ENCODE data around the gene CTDP1.

The CTDP1 gene

GRCh38 chr18:79634593-79635426 is 44.8 kb upstream of the CTDP1 start:
- Histone ChIP-seq H3K4me3 (ENCODE audit: low read depth, low read length, poor library complexity, severe bottlenecking) (no peak overlapping the region), H3K9ac (ENCODE audit: low read length) (no peak overlapping the region), H3K27me3 (ENCODE audit: insufficient read depth, low read length) (no peaks in the 10 kb centered on the region; the same call in 1 of the 2 replicates), H3K4me1 (ENCODE audit: insufficient read depth, low read length, severe bottlenecking) (no peaks in the 10 kb centered on the region), H3K9me2 (ENCODE audit: low read depth, low read length) (no peaks in the 10 kb centered on the region), H3F3A (ENCODE audit: insufficient read depth, low read length) (no peaks in the 10 kb centered on the region), H2AFZ (ENCODE audit: low read length) (no peak overlapping the region), H3K79me2 (ENCODE audit: insufficient read depth, low read length) (no peaks in the 10 kb centered on the region), H3K36me3 (ENCODE audit: insufficient read depth, low read length) (no peaks in the 10 kb centered on the region), H3K4me2 (ENCODE audit: low read length) (no peak overlapping the region), H3K9me3 (ENCODE audit: low read length) (no peaks in the 10 kb centered on the region), H3K27ac (ENCODE audit: low read depth, low read length, poor library complexity, severe bottlenecking) (no peak overlapping the region), H4K20me1 (ENCODE audit: insufficient read depth, low read length) (no peaks in the 10 kb centered on the region)
- no peak for TF ChIP-seq EZH2 (IDR thresholded peaks at IDR 0.05; ENCODE audit: borderline replicate concordance, low read length)
- TF ChIP-seq, protein P1, sequence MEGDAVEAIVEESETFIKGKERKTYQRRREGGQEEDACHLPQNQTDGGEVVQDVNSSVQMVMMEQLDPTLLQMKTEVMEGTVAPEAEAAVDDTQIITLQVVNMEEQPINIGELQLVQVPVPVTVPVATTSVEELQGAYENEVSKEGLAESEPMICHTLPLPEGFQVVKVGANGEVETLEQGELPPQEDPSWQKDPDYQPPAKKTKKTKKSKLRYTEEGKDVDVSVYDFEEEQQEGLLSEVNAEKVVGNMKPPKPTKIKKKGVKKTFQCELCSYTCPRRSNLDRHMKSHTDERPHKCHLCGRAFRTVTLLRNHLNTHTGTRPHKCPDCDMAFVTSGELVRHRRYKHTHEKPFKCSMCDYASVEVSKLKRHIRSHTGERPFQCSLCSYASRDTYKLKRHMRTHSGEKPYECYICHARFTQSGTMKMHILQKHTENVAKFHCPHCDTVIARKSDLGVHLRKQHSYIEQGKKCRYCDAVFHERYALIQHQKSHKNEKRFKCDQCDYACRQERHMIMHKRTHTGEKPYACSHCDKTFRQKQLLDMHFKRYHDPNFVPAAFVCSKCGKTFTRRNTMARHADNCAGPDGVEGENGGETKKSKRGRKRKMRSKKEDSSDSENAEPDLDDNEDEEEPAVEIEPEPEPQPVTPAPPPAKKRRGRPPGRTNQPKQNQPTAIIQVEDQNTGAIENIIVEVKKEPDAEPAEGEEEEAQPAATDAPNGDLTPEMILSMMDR (IDR thresholded peaks at IDR 0.05; ENCODE audit: low read length) = no peak

DNA sequence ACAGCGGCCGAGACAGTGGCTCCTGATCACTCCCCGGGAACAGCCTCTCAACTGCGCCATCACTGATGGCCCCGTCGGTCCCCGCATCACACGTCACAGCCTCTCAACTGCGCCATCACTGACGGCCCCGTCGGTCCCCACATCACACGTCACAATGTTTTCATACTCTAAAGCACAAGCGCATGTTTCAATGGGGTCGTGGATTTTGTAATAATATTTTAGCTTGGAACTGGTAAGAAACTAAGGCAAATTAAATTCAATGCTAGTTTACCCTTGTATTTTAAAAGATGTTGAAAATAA is 44.2 kb upstream of the CTDP1 start:
- no peaks in the 10 kb centered on the region for H3K36me3 ChIP-seq (ENCODE audit: insufficient read depth, low read length)
- no peak overlapping the region for H2AFZ ChIP-seq (ENCODE audit: low read length)
- H3K9me3 ChIP-seq (ENCODE audit: low read length) = no peaks in the 10 kb centered on the region
- no peaks in the 10 kb centered on the region; the same call in 1 of the 2 replicates for H3K27me3 ChIP-seq (ENCODE audit: insufficient read depth, low read length)
- no peaks in the 10 kb centered on the region for H3K9me2 ChIP-seq (ENCODE audit: low read depth, low read length)
- H3K9ac ChIP-seq (ENCODE audit: low read length) = no peak overlapping the region
- H3F3A ChIP-seq (ENCODE audit: insufficient read depth, low read length) = no peaks in the 10 kb centered on the region
- TF ChIP-seq EZH2 (IDR thresholded peaks at IDR 0.05; ENCODE audit: borderline replicate concordance, low read length) = no peak
- TF ChIP-seq, protein P1 (IDR thresholded peaks at IDR 0.05; ENCODE audit: low read length) = no peak
- no peak overlapping the region for H3K27ac ChIP-seq (ENCODE audit: low read depth, low read length, poor library complexity, severe bottlenecking)
- H3K4me2 ChIP-seq (ENCODE audit: low read length) = no peak overlapping the region
- H3K4me3 ChIP-seq (ENCODE audit: low read depth, low read length, poor library complexity, severe bottlenecking) = no peak overlapping the region
- no peaks in the 10 kb centered on the region for H3K4me1 ChIP-seq (ENCODE audit: insufficient read depth, low read length, severe bottlenecking)
- H4K20me1 ChIP-seq (ENCODE audit: insufficient read depth, low read length) = no peaks in the 10 kb centered on the region
- no peaks in the 10 kb centered on the region for H3K79me2 ChIP-seq (ENCODE audit: insufficient read depth, low read length)

DNA sequence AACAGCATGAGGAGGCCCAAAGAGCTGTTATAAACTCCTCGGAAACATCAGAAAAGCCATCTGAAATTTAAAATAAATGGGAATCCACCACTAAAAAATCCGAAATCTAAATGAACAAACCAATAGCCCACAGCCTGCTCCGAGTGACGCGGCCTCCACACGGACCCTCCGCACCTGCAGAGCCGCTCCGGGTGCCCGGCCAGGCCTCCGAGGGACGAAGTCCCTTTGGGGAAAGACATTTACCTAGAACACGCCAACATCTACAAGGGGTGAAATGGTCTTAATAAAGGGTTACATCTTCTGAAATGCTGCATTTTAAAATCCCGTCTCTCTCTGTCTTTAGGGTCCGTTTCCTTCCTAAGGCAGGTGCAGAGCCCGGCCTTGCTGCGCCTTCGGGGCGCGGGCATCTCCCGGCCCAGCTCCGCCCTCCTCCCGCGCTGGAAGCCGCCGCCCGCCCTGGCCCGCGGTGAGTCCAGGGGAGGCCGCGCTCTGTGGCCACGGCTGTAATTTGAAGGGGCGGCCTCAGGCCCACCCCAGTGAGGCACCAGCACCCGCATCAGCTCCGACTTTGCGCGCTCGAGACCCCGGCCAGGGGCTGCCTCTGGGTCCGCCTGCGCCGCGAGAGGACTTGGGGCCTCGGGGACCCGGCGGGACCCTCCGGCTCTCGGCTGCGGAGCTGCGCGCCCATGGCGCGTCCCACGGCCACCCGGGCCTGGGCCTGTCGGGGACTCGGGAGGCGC is 42.3 kb upstream of the CTDP1 start:
- no peaks in the 10 kb centered on the region for H3K4me1 ChIP-seq (ENCODE audit: insufficient read depth, low read length, severe bottlenecking)
- H3K36me3 ChIP-seq (ENCODE audit: insufficient read depth, low read length) = no peaks in the 10 kb centered on the region
- H3K9me3 ChIP-seq (ENCODE audit: low read length) = no peaks in the 10 kb centered on the region
- no peak overlapping the region for H3K4me3 ChIP-seq (ENCODE audit: low read depth, low read length, poor library complexity, severe bottlenecking)
- no peak overlapping the region for H3K4me2 ChIP-seq (ENCODE audit: low read length)
- no peak overlapping the region for H2AFZ ChIP-seq (ENCODE audit: low read length)
- H3K9ac ChIP-seq (ENCODE audit: low read length) = no peak overlapping the region
- TF ChIP-seq EZH2 (IDR thresholded peaks at IDR 0.05; ENCODE audit: borderline replicate concordance, low read length) = no peak
- TF ChIP-seq, protein P1 (IDR thresholded peaks at IDR 0.05; ENCODE audit: low read length) = no peak
- H3K27me3 ChIP-seq (ENCODE audit: insufficient read depth, low read length) = no peaks in the 10 kb centered on the region; the same call in 1 of the 2 replicates
- no peaks in the 10 kb centered on the region for H3F3A ChIP-seq (ENCODE audit: insufficient read depth, low read length)
- no peaks in the 10 kb centered on the region for H4K20me1 ChIP-seq (ENCODE audit: insufficient read depth, low read length)
- H3K9me2 ChIP-seq (ENCODE audit: low read depth, low read length) = no peaks in the 10 kb centered on the region
- H3K27ac ChIP-seq (ENCODE audit: low read depth, low read length, poor library complexity, severe bottlenecking) = no peak overlapping the region
- H3K79me2 ChIP-seq (ENCODE audit: insufficient read depth, low read length) = no peaks in the 10 kb centered on the region

Measured in OCI-LY1 (cell line).